H9 (cell line): ENCODE results near the gene SDK2. TPM values are rescaled to one million over a fixed set of nuclear protein-coding genes. Genes with fewer than 3 reads are reported as not detected.

Source experiments
- DNase-seq: peaks from one replicate; pipeline ENCODE4 v3.0.0-alpha.2; 2017
- H2AFZ ChIP-seq: one replicate; pipeline ENCODE4 v1.6.1; 2013; ENCODE audit warnings: mild to moderate bottlenecking, low read length, control low read depth, moderate library complexity
- H2AK5ac ChIP-seq: 2 replicates; pipeline ENCODE4 v1.6.1; 2013; ENCODE audit warnings: low read length, control low read depth, mixed read lengths; ENCODE audit not compliant: insufficient read length
- H2BK120ac ChIP-seq: one replicate; pipeline ENCODE4 v1.6.1; 2013; ENCODE audit warnings: low read depth, mild to moderate bottlenecking, low read length, control low read depth, inconsistent platforms; ENCODE audit not compliant: poor library complexity, severe bottlenecking
- H2BK12ac ChIP-seq: 2 replicates; pipeline ENCODE4 v1.6.1; 2013; ENCODE audit warnings: low read length, control low read depth, mixed read lengths, low read depth; ENCODE audit not compliant: insufficient read length
- H2BK15ac ChIP-seq: 2 replicates; pipeline ENCODE4 v1.6.1; 2013; ENCODE audit warnings: low read depth, low read length, control low read depth
- H2BK20ac ChIP-seq: one replicate; pipeline ENCODE4 v1.6.1; 2013; ENCODE audit warnings: low read depth, mild to moderate bottlenecking, low read length, control low read depth, inconsistent platforms; ENCODE audit not compliant: poor library complexity, severe bottlenecking
- H2BK5ac ChIP-seq: 2 replicates; pipeline ENCODE4 v1.6.1; 2013; ENCODE audit warnings: low read length, control low read depth, mixed read lengths; ENCODE audit not compliant: insufficient read length
- H3K14ac ChIP-seq: 2 replicates; pipeline ENCODE4 v1.6.1; 2013; ENCODE audit warnings: low read length, control low read depth; ENCODE audit not compliant: insufficient read depth
- H3K18ac ChIP-seq: 2 replicates; pipeline ENCODE4 v1.6.1; 2013; ENCODE audit warnings: low read depth, mild to moderate bottlenecking, mixed read lengths, low read length, control low read depth; ENCODE audit not compliant: insufficient read length
- H3K23ac ChIP-seq: 2 replicates; pipeline ENCODE4 v1.6.1; 2013; ENCODE audit warnings: low read length, control low read depth, mixed read lengths, low read depth; ENCODE audit not compliant: insufficient read length
- H3K23me2 ChIP-seq: 2 replicates; pipeline ENCODE4 v1.6.1; 2013; ENCODE audit warnings: low read depth, mild to moderate bottlenecking, mixed read lengths, low read length, control low read depth; ENCODE audit not compliant: insufficient read length, poor library complexity, severe bottlenecking
- H3K27ac ChIP-seq: 2 replicates; pipeline ENCODE4 v1.5.1; 2013; ENCODE audit warnings: low read length, control low read depth, mixed read lengths, low read depth; ENCODE audit not compliant: insufficient read length
- H3K27me3 ChIP-seq: 2 replicates; pipeline ENCODE4 v1.6.1; 2013; ENCODE audit warnings: low read length, control low read depth, inconsistent platforms; ENCODE audit not compliant: insufficient read depth
- H3K4ac ChIP-seq: 2 replicates; pipeline ENCODE4 v1.6.1; 2013; ENCODE audit warnings: low read depth, mild to moderate bottlenecking, control low read depth, inconsistent platforms, low read length, moderate library complexity
- H3K4me1 ChIP-seq: 2 replicates; pipeline ENCODE4 v1.6.1; 2013; ENCODE audit warnings: low read length, control low read depth, inconsistent platforms; ENCODE audit not compliant: insufficient read depth
- H3K4me2 ChIP-seq: 2 replicates; pipeline ENCODE4 v1.6.1; 2013; ENCODE audit warnings: low read length, control low read depth, mixed read lengths; ENCODE audit not compliant: insufficient read length, insufficient read depth
- H3K56ac ChIP-seq: 2 replicates; pipeline ENCODE4 v1.6.1; 2013; ENCODE audit warnings: low read depth, mild to moderate bottlenecking, mixed read lengths, low read length, control low read depth; ENCODE audit not compliant: insufficient read length
- H3K79me1 ChIP-seq: 2 replicates; pipeline ENCODE4 v1.6.1; 2013; ENCODE audit warnings: low read depth, mild to moderate bottlenecking, moderate library complexity, low read length, control low read depth, inconsistent platforms; ENCODE audit not compliant: insufficient read depth, poor library complexity, severe bottlenecking
- H3K79me2 ChIP-seq: 2 replicates; pipeline ENCODE4 v1.6.1; 2013; ENCODE audit warnings: low read length, control low read depth, inconsistent platforms; ENCODE audit not compliant: insufficient read depth
- H3K9ac ChIP-seq: 2 replicates; pipeline ENCODE4 v1.6.1; 2013; ENCODE audit warnings: low read length, control low read depth, mixed read lengths; ENCODE audit not compliant: insufficient read length; ENCODE audit errors: extremely low read depth
- H3K9me3 ChIP-seq: one replicate; pipeline ENCODE4 v1.6.1; 2013; ENCODE audit warnings: low read depth, low read length, inconsistent platforms; ENCODE audit not compliant: control insufficient read depth
- H3T11ph ChIP-seq: one replicate; pipeline ENCODE4 v1.6.1; 2013; ENCODE audit warnings: mild to moderate bottlenecking, low read length, control low read depth, inconsistent platforms
- H4K20me1 ChIP-seq: one replicate; pipeline ENCODE4 v1.6.1; 2013; ENCODE audit not compliant: control insufficient read depth, insufficient read length, insufficient read depth
- H4K5ac ChIP-seq: 2 replicates; pipeline ENCODE4 v1.6.1; 2013; ENCODE audit warnings: low read depth, mild to moderate bottlenecking, mixed read lengths, low read length, control low read depth; ENCODE audit not compliant: insufficient read length
- H4K8ac ChIP-seq: replicated peaks from 2 replicates; pipeline ENCODE4 v1.6.1; 2013; ENCODE audit warnings: low read length, control low read depth, mixed read lengths, low read depth; ENCODE audit not compliant: insufficient read length
- H4K91ac ChIP-seq: 2 replicates; pipeline ENCODE4 v1.6.1; 2013; ENCODE audit warnings: low read depth, mild to moderate bottlenecking, moderate library complexity, mixed read lengths, low read length, control low read depth; ENCODE audit not compliant: insufficient read length
- H3K27ac Mint-ChIP-seq, 3 experiments: 2 replicates in 2 of 3; 3 replicates in 1 of 3; pipeline ENCODE4 v1.8.0; 2020 to 2021; ENCODE audit warnings: mixed read lengths in 3 of 3, mild to moderate bottlenecking in 1 of 3, moderate library complexity in 1 of 3
- H3K27me3 Mint-ChIP-seq: 2 replicates; pipeline ENCODE4 v1.8.0; 2021; ENCODE audit warnings: low read depth, mild to moderate bottlenecking, moderate library complexity, mixed read lengths
- H3K36me3 Mint-ChIP-seq, 3 experiments: 2 replicates in 2 of 3; 3 replicates in 1 of 3; pipeline ENCODE4 v1.8.0; 2020 to 2021; ENCODE audit warnings: low read depth in 3 of 3, mixed read lengths in 3 of 3; ENCODE audit not compliant: insufficient read depth in 1 of 3
- H3K4me1 Mint-ChIP-seq, 2 experiments: 2 replicates each; pipeline ENCODE4 v1.8.0; 2020; ENCODE audit warnings: mixed read lengths in 2 of 2
- H3K4me3 Mint-ChIP-seq, 2 experiments: 2 replicates in 1 of 2; 3 replicates in 1 of 2; pipeline ENCODE4 v1.8.0; 2020 to 2021; ENCODE audit warnings: mild to moderate bottlenecking in 2 of 2, mixed read lengths in 2 of 2, moderate library complexity in 1 of 2
- H3K9me3 Mint-ChIP-seq, 2 experiments: 2 replicates in 1 of 2; 3 replicates in 1 of 2; pipeline ENCODE4 v1.8.0; 2020; ENCODE audit warnings: mild to moderate bottlenecking in 2 of 2, mixed read lengths in 2 of 2, moderate library complexity in 1 of 2
- CTCF ChIP-seq: fragments of 200-600 bp; sonication (generic); conservative IDR thresholded peaks from 3 replicates; pipeline ENCODE4 v1.8.0; 2021; ENCODE audit warnings: antibody characterized with exemption, mild to moderate bottlenecking
- WGBS: extraction: QIAGEN DNeasy Blood & Tissue Kit; methylation state at CpG from one replicate; pipeline ENCODE4 v1.1.7; 2013; ENCODE audit warnings: missing lambda C conversion rate, low lambda C conversion rate, mixed read lengths; ENCODE audit not compliant: insufficient read length; ENCODE audit errors: extremely low coverage; 5-methylcytosine and 5-hydroxymethylcytosine counted together
- total RNA-seq: library from RNA; stranded (reverse); gene quantifications from 2 replicates; pipeline ENCODE4 v1.2.1, GENCODE V29; 2021

Gene SDK2
- total RNA-seq, 1 experiment from 2014 or later, result 9.1 TPM

- Histone ChIP-seq H2BK120ac (no peak overlapping the region), H3K4me1 (no peaks in the 10 kb centered on the region), H3K56ac (no peak overlapping the region), H4K91ac (no peak overlapping the region), H4K8ac (no peak overlapping the region), H4K20me1 (no peaks in the 10 kb centered on the region), H3K79me1 (no peaks in the 10 kb centered on the region), H2BK12ac (no peak overlapping the region), H2AK5ac (no peak overlapping the region), H3K9me3 (no peaks in the 10 kb centered on the region), H2BK20ac (no peak overlapping the region), H3K23me2 (no peaks in the 10 kb centered on the region), H3K18ac (no peak overlapping the region), H3K79me2 (no peaks in the 10 kb centered on the region), H3K27ac (no peak overlapping the region), H3K14ac (no peak overlapping the region), H3K4ac (no peak overlapping the region), H2BK5ac (no peak overlapping the region), H2AFZ (no peak overlapping the region), H2BK15ac (no peak overlapping the region), H4K5ac (no peak overlapping the region), H3T11ph (no peak overlapping the region), H3K27me3 (no peaks in the 10 kb centered on the region), H3K23ac (no peak overlapping the region), H3K9ac (no peak overlapping the region), H3K4me2 (no peak overlapping the region)
- no peak for DNase-seq
- Mint-ChIP-seq H3K4me3 (no peak overlapping the region), H3K4me1 (peaks cover 35 to 48% of the 10 kb centered on the region in 2 experiments), H3K27me3 (no peaks in the 10 kb centered on the region), H3K9me3 (no peaks in the 10 kb centered on the region), H3K36me3 (peaks cover 2 to 7% (median 7%) of the 10 kb centered on the region in 3 experiments; a peak in 6 of 7 replicates), H3K27ac (peak overlapping the region in 1 of 3 experiments; percentile 78; a peak in 2 of 7 replicates)
- WGBS, result no CpG with 5 or more reads among the region's 19 CpGs
- no peak for TF ChIP-seq CTCF
Observed at GRCh38 chr17:73288534-73289302, 355.5 kb downstream of the SDK2 start.
